Kidney (tissue), 14 donors: ENCODE data around the gene C4orf50. TPM values are rescaled to one million over a fixed set of nuclear protein-coding genes. Genes with fewer than 3 reads are reported as not detected.
A peak's percentile ranks its signal among the peaks of the same experiment; 100 is the strongest.

Experiments
- DNase-seq, 5 donors: peaks; one replicate each; pipeline ENCODE4 v3.0.0-alpha.2; 2013 to 2020
- FAIRE-seq: peaks from 2 replicates; lab custom pipeline; 2012; peaks lifted over from hg19 to GRCh38; lab: Jason Lieb, UNC
- H3K27ac ChIP-seq, 2 donors: one replicate each; pipeline ENCODE4 v1.7.0; 2013; ENCODE audit warnings: low read depth in 2 of 2, low read length in 2 of 2, inconsistent platforms in 1 of 2
- H3K27me3 ChIP-seq: one replicate; pipeline ENCODE4 v1.7.1; 2013; ENCODE audit warnings: low read length, inconsistent platforms; ENCODE audit not compliant: control insufficient read depth, insufficient read depth
- H3K36me3 ChIP-seq, 3 donors: one replicate each; pipeline versions ENCODE4 v1.7.0 to v1.7.1; 2013; ENCODE audit warnings: low read length in 3 of 3, control low read depth in 1 of 3, inconsistent platforms in 1 of 3; ENCODE audit not compliant: insufficient read depth in 3 of 3, control insufficient read depth in 2 of 3
- H3K4me1 ChIP-seq, 3 donors: one replicate each; pipeline versions ENCODE4 v1.7.0 to v1.7.1; 2013; ENCODE audit warnings: low read length in 3 of 3, inconsistent platforms in 1 of 3, low read depth in 1 of 3; ENCODE audit not compliant: control insufficient read depth in 2 of 3, insufficient read depth in 2 of 3
- H3K4me3 ChIP-seq, 3 donors: one replicate each; pipeline versions ENCODE4 v1.7.0 to v1.8.1; 2013; ENCODE audit warnings: low read length in 3 of 3, control low read depth in 1 of 3, inconsistent platforms in 1 of 3
- H3K9ac ChIP-seq, 3 donors: one replicate each; pipeline versions ENCODE4 v1.7.0 to v1.7.1; 2013; ENCODE audit warnings: low read length in 3 of 3, control low read depth in 1 of 3, inconsistent platforms in 1 of 3
- H3K9me3 ChIP-seq, 3 donors: one replicate each; pipeline versions ENCODE4 v1.7.0 to v1.7.1; 2013; ENCODE audit warnings: low read length in 3 of 3, control low read depth in 1 of 3, inconsistent platforms in 1 of 3; ENCODE audit not compliant: control insufficient read depth in 2 of 3, insufficient read depth in 1 of 3
- CTCF ChIP-seq: IDR thresholded peaks from 3 replicates; pipeline ENCODE4 v1.5.1; 2012; ENCODE audit warnings: mild to moderate bottlenecking, moderate library complexity, borderline replicate concordance; ENCODE audit not compliant: insufficient read depth; ENCODE audit errors: extremely low read depth
- intact Hi-C: fragments of 100-400 bp; cut with DNase I; formaldehyde crosslinking; loops from one replicate; pipeline ENCODE4 v1.11.1; 2022
- polyA plus RNA-seq: library from polyadenylated mRNA; stranded (reverse); fragments of 350-450 nt; fragmentation: Illumina TruSeq; extraction: RNeasy Lipid Tissue Mini Kit (QIAGEN cat#74804); gene quantifications from one replicate; pipeline ENCODE4 v1.2.3, GENCODE V29; 2014; ENCODE audit warnings: low read depth, low replicate concordance; ENCODE audit not compliant: insufficient read depth
- total RNA-seq: library from RNA; stranded (reverse); fragmentation: NEBNext Ultra II Directional; extraction: Animal tissue kit (Norgen Biotek cat#: 25700); gene quantifications from one replicate; pipeline ENCODE4 v1.2.1, GENCODE V29; 2021
- donor health status: control.
- donor health status: control.
- donor health status: control.
- donor health status: control.
- donor health status: control.
- donor health status: DM: yes; HTN: yes; CAD: no.
- donor health status: Normal renal cell carcinoma (clear cell type).

Gene C4orf50
- total and polyA plus RNA-seq, 2 donors from 2014 or later = 0.16 TPM; not detected in 1

DNA sequence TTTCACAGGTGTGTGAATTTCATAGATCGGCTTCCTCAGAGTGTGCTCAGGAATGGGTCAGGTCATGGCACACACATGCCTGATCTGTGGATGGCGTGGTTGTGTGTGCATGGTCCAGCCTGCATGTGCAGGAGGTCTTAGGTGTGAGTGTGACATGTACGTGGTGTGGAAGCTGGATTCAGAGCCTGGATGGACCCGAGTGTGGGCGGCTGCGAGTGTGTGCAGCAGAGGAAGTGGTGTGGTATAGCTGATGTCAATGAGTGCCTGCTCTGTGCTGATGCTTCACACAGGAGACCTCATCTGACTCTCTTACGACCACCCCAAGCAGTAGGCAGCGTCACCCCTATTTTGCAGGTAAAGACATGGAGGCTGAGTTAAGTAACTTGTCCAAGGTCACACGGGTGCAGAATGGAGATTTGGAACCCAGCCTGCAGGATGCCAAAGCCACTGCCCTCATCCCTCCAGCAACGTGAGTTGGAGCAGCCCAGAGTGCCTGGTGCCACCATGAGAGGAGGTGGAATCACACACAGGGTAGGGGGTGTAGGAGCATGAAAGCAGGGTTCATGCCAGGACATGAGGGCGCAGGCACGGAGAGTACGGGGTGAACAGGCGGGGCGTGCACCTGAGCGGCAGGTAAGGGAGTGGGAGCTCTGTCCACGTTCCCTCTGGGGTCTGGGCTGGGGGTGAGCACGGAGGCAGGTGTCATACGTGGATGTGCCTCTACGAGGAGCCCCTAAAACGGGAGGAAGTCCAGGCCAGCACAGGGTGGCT, 24.2 kb upstream of the C4orf50 start:
- H3K4me1 ChIP-seq = no peaks in the 10 kb centered on the region
- H3K4me3 ChIP-seq = no peak overlapping the region
- FAIRE-seq = no peak
- no peaks in the 10 kb centered on the region for H3K9me3 ChIP-seq
- no peaks in the 10 kb centered on the region for H3K27me3 ChIP-seq
- no peak overlapping the region for H3K27ac ChIP-seq
- intact Hi-C loops = no loop called here
- TF ChIP-seq CTCF = no peak
- H3K9ac ChIP-seq = no peak overlapping the region
- peak in 1 of 5 donors; percentile 11 for DNase-seq
- H3K36me3 ChIP-seq = no peaks in the 10 kb centered on the region

DNA sequence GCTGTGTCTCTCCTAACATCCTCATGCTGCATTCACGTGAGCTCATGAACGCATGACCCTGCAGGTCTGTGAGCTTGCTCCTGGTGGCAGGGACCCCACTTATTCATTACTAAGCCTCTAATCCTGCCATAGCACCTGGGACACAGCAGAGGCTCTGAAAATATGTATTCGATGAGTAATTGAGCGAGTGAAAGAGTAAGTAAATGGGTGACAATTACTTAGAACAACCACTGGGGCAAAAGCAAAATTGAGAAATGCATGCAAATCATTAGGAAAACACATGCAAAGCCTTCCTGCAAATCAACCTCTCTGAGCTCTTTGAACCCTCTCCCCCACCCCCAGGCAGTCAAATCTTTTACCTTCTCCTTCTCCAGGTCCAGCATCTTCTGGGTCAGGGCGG, 23.6 kb upstream of the C4orf50 start:
- no peak for TF ChIP-seq CTCF
- Histone ChIP-seq H3K4me3 (no peak overlapping the region), H3K9me3 (no peaks in the 10 kb centered on the region), H3K36me3 (no peaks in the 10 kb centered on the region), H3K27ac (no peak overlapping the region), H3K27me3 (no peaks in the 10 kb centered on the region), H3K9ac (no peak overlapping the region), H3K4me1 (no peaks in the 10 kb centered on the region)
- FAIRE-seq = no peak
- DNase-seq = peak in 1 of 5 donors; percentile 7
- intact Hi-C loops = no loop called here

- FAIRE-seq = no peak
- DNase-seq = peak in 1 of 5 donors; percentile 46
- intact Hi-C loops = no loop called here
- Histone ChIP-seq H3K27me3 (no peaks in the 10 kb centered on the region), H3K4me1 (peaks cover 0 to 1% (median 0%) of the 10 kb centered on the region in 3 donors), H3K9me3 (no peaks in the 10 kb centered on the region), H3K27ac (no peak overlapping the region), H3K36me3 (no peaks in the 10 kb centered on the region), H3K9ac (no peak overlapping the region), H3K4me3 (no peak overlapping the region)
- no peak for TF ChIP-seq CTCF
Observed at GRCh38 chr4:6038711-6039110, 20.5 kb upstream of the C4orf50 start.
